NCI-H82 treated with DMSO at 0.1 percent for 48 hours (cell line): ENCODE measurements around the gene WNT7A.
A peak's percentile ranks its signal among the peaks of the same experiment; 100 is the strongest.
"Not testable (repeated sequence)": the region's sequence is repeated elsewhere in the genome, so short reads cannot be mapped to it uniquely, and the experiment has no call there.

Experiments used
- DNase-seq: peaks from one replicate; lab custom pipeline; 2025; ENCODE audit not compliant: unreplicated experiment; lab: John Stamatoyannopoulos, UW

The WNT7A gene

GRCh38 chr3:13879946-13880810 lies at the start of gene WNT7A:
Gene WNT7A, minus strand, starts transcription at chr3:13880071. Its CDS starts 255 bp downstream, at chr3:13879816.
- no peak for DNase-seq

GRCh38 chr3:13928741-13929140 lies 48.9 kb upstream of the WNT7A start:
- DNase-seq = not testable (repeated sequence)

- no peak for DNase-seq
These were observed 47.4 kb upstream of the WNT7A start for GRCh38 chr3:13927295-13927694.

- DNase-seq = no peak
These were observed 36.5 kb upstream of the WNT7A start for GRCh38 chr3:13916375-13916774.

- no peak for DNase-seq
These were observed 22.9 kb upstream of the WNT7A start for GRCh38 chr3:13902648-13903238.

- no peak for DNase-seq
These were observed 22.2 kb upstream of the WNT7A start for GRCh38 chr3:13901935-13902584.

GRCh38 chr3:13898346-13898745 lies 18.5 kb upstream of the WNT7A start:
- no peak for DNase-seq

GRCh38 chr3:13896473-13897154 lies 16.7 kb upstream of the WNT7A start:
- DNase-seq = peak; percentile 63

GRCh38 chr3:13895155-13896105 lies 15.6 kb upstream of the WNT7A start:
- DNase-seq = peak; percentile 52

- no peak for DNase-seq
These were observed 14.9 kb upstream of the WNT7A start for GRCh38 chr3:13894807-13895154.

GRCh38 chr3:13894096-13894806 lies 14.4 kb upstream of the WNT7A start:
- no peak for DNase-seq

- no peak for DNase-seq
These were observed 12.4 kb upstream of the WNT7A start for GRCh38 chr3:13892304-13892703.

- DNase-seq = no peak
These were observed 11.7 kb upstream of the WNT7A start for GRCh38 chr3:13891492-13892073.

GRCh38 chr3:13891017-13891392 lies 11.1 kb upstream of the WNT7A start:
- no peak for DNase-seq

GRCh38 chr3:13890377-13891016 lies 10.6 kb upstream of the WNT7A start:
- no peak for DNase-seq

- no peak for DNase-seq
These were observed 8.7 kb upstream of the WNT7A start for GRCh38 chr3:13888576-13888975.

GRCh38 chr3:13887495-13888300 lies 7.8 kb upstream of the WNT7A start:
- no peak for DNase-seq

GRCh38 chr3:13886593-13887129 lies 6.8 kb upstream of the WNT7A start:
- no peak for DNase-seq
